IMR-90 (cell line): Measurements from ENCODE around the gene PCYT2. TPM values are rescaled to one million over a fixed set of nuclear protein-coding genes. Genes with fewer than 3 reads are reported as not detected.

Experiments
- ATAC-seq: fragments of 200-7000 bp; cut with Tn5 transposase; 2 replicates; pipeline ENCODE4 v1.9.1; 2020; ENCODE audit warnings: low read depth, mild to moderate bottlenecking, moderate library complexity
- BruUV-seq: library from RNA; stranded (reverse); fragments of 400-500 nt; replicated peaks from 2 replicates; lab custom pipeline; 2021; lab: Mats Ljungman, UMichigan
- CTCF ChIA-PET: fragments of 300-600 bp; formaldehyde crosslinking; extraction: SDS; loops from one replicate; lab custom pipeline; 2021; ENCODE audit warnings: antibody characterized with exemption; lab: Yijun Ruan, JAX
- POLR2A ChIA-PET: fragments of 300-600 bp; sonication (Branson Sonifier 250); formaldehyde crosslinking; loops from one replicate; lab custom pipeline; 2022; ENCODE audit warnings: antibody characterized with exemption; ENCODE audit not compliant: unreplicated experiment; lab: Charles Lee
- DNase-seq: peaks from one replicate; pipeline ENCODE4 v3.0.0; 2013
- H2AFZ ChIP-seq: replicated peaks from 2 replicates; pipeline ENCODE3; 2013; ENCODE audit warnings: low read length, mild to moderate bottlenecking; ENCODE audit not compliant: poor library complexity
- H2AK5ac ChIP-seq: 2 replicates; pipeline ENCODE4 v1.6.1; 2013; ENCODE audit warnings: low read depth, low read length, inconsistent platforms
- H2AK9ac ChIP-seq: replicated peaks from 2 replicates; pipeline ENCODE3; 2013; ENCODE audit warnings: mild to moderate bottlenecking, low read depth, low read length, moderate library complexity; ENCODE audit not compliant: poor library complexity
- H2BK120ac ChIP-seq: 2 replicates; pipeline ENCODE4 v1.6.1; 2013; ENCODE audit warnings: low read depth, low read length, inconsistent platforms
- H2BK15ac ChIP-seq: 3 replicates; pipeline ENCODE4 v1.6.1; 2013; ENCODE audit warnings: low read depth, low read length, inconsistent platforms
- H2BK20ac ChIP-seq: 2 replicates; pipeline ENCODE4 v1.6.1; 2013; ENCODE audit warnings: low read depth, mild to moderate bottlenecking, inconsistent platforms, low read length, moderate library complexity
- H2BK5ac ChIP-seq: 2 replicates; pipeline ENCODE4 v1.6.1; 2013; ENCODE audit warnings: mild to moderate bottlenecking, low read depth, low read length, inconsistent platforms; ENCODE audit not compliant: poor library complexity, severe bottlenecking
- H3K14ac ChIP-seq: replicated peaks from 2 replicates; pipeline ENCODE4 v1.6.1; 2013; ENCODE audit warnings: low read depth, low read length, inconsistent platforms
- H3K18ac ChIP-seq: 2 replicates; pipeline ENCODE4 v1.6.1; 2013; ENCODE audit warnings: low read depth, low read length, control low read depth
- H3K23ac ChIP-seq: 2 replicates; pipeline ENCODE4 v1.6.1; 2013; ENCODE audit warnings: low read depth, low read length, inconsistent platforms
- H3K27ac ChIP-seq: 2 replicates; pipeline ENCODE4 v1.5.1; 2013; ENCODE audit warnings: mild to moderate bottlenecking, control low read depth, low read length; ENCODE audit not compliant: insufficient read depth
- H3K27me3 ChIP-seq: 2 replicates; pipeline ENCODE4 v1.6.1; 2013; ENCODE audit warnings: low read length; ENCODE audit not compliant: control insufficient read depth, insufficient read depth
- H3K36me3 ChIP-seq: 2 replicates; pipeline ENCODE4 v1.6.1; 2013; ENCODE audit warnings: low read length, mixed read lengths; ENCODE audit not compliant: control insufficient read depth, insufficient read depth
- H3K4ac ChIP-seq: 2 replicates; pipeline ENCODE4 v1.6.1; 2013; ENCODE audit warnings: low read depth, low read length, inconsistent platforms
- H3K4me1 ChIP-seq: 2 replicates; pipeline ENCODE4 v1.6.1; 2013; ENCODE audit warnings: low read length, mixed read lengths; ENCODE audit not compliant: control insufficient read depth, insufficient read depth
- H3K4me2 ChIP-seq: 2 replicates; pipeline ENCODE4 v1.6.1; 2013; ENCODE audit warnings: low read depth, mild to moderate bottlenecking, control low read depth, low read length, moderate library complexity
- H3K4me3 ChIP-seq: 2 replicates; pipeline ENCODE4 v1.5.1; 2013; ENCODE audit warnings: low read depth, mild to moderate bottlenecking, control low read depth, low read length, moderate library complexity; ENCODE audit not compliant: insufficient read depth
- H3K56ac ChIP-seq: 2 replicates; pipeline ENCODE4 v1.6.1; 2013; ENCODE audit warnings: low read length, inconsistent platforms; ENCODE audit not compliant: insufficient read depth; ENCODE audit errors: extremely low read depth
- H3K79me1 ChIP-seq, 2 experiments: 2 replicates each; pipeline ENCODE4 v1.6.1; 2013; ENCODE audit warnings: low read length in 2 of 2, inconsistent platforms in 1 of 2, low read depth in 1 of 2
- H3K9ac ChIP-seq: 2 replicates; pipeline ENCODE4 v1.6.1; 2013; ENCODE audit warnings: low read depth, low read length, control low read depth
- H3K9me1 ChIP-seq: 2 replicates; pipeline ENCODE4 v1.6.1; 2013; ENCODE audit warnings: low read length, inconsistent platforms; ENCODE audit not compliant: insufficient read depth
- H3K9me3 ChIP-seq: 2 replicates; pipeline ENCODE4 v1.6.1; 2013; ENCODE audit warnings: low read length; ENCODE audit not compliant: control insufficient read depth, insufficient read depth
- H4K20me1 ChIP-seq: 2 replicates; pipeline ENCODE4 v1.6.1; 2013; ENCODE audit warnings: low read length, inconsistent platforms; ENCODE audit not compliant: insufficient read depth
- H4K5ac ChIP-seq: 2 replicates; pipeline ENCODE4 v1.6.1; 2013; ENCODE audit warnings: mild to moderate bottlenecking, low read depth, low read length, control low read depth
- H4K8ac ChIP-seq, 2 experiments: 2 replicates each; pipeline ENCODE4 v1.6.1; 2013; ENCODE audit warnings: low read depth in 2 of 2, low read length in 2 of 2, control low read depth in 1 of 2, inconsistent platforms in 1 of 2
- H4K91ac ChIP-seq: 2 replicates; pipeline ENCODE4 v1.6.1; 2013; ENCODE audit warnings: low read depth, low read length, inconsistent platforms; ENCODE audit not compliant: insufficient read depth
- BHLHE40 ChIP-seq: fragments of 150-350 bp; IDR thresholded peaks from 2 replicates; pipeline ENCODE4 v1.6.1; 2016; ENCODE audit warnings: mild to moderate bottlenecking, low read depth, low read length
- CEBPB ChIP-seq: IDR thresholded peaks from 2 replicates; pipeline ENCODE4 v1.6.1; 2012; ENCODE audit warnings: low read depth, low read length, improper control_type of control experiment
- CHD1 ChIP-seq: IDR thresholded peaks from 2 replicates; pipeline ENCODE4 v1.6.1; 2012; ENCODE audit warnings: low read depth, low read length, improper control_type of control experiment
- CTCF ChIP-seq: conservative IDR thresholded peaks from 2 replicates; pipeline ENCODE4 v1.5.1; 2012; ENCODE audit warnings: mild to moderate bottlenecking, low read depth, low read length, improper control_type of control experiment
- FOS ChIP-seq: fragments of 150-350 bp; IDR thresholded peaks from 2 replicates; pipeline ENCODE4 v1.6.1; 2016; ENCODE audit warnings: low read depth, low read length
- MAFK ChIP-seq: IDR thresholded peaks from 2 replicates; pipeline ENCODE4 v1.6.1; 2012; ENCODE audit warnings: low read depth, low read length, improper control_type of control experiment
- MAZ ChIP-seq: IDR thresholded peaks from 2 replicates; pipeline ENCODE4 v1.6.1; 2012; ENCODE audit warnings: low read depth, mild to moderate bottlenecking, low read length, improper control_type of control experiment, moderate library complexity, borderline replicate concordance
- MXI1 ChIP-seq: IDR thresholded peaks from 2 replicates; pipeline ENCODE4 v1.6.1; 2012; ENCODE audit warnings: low read depth, mild to moderate bottlenecking, low read length, moderate library complexity, borderline replicate concordance
- NFE2L2 ChIP-seq: fragments of 150-350 bp; IDR thresholded peaks from 2 replicates; pipeline ENCODE4 v1.6.1; 2016; ENCODE audit warnings: low read depth, mild to moderate bottlenecking, low read length
- POLR2A ChIP-seq: IDR thresholded peaks from 2 replicates; pipeline ENCODE4 v1.6.1; 2012; ENCODE audit warnings: mild to moderate bottlenecking, low read depth, low read length
- RAD21 ChIP-seq: IDR thresholded peaks from 2 replicates; pipeline ENCODE4 v1.6.1; 2012; ENCODE audit warnings: low read length, improper control_type of control experiment
- RCOR1 ChIP-seq: IDR thresholded peaks from 2 replicates; pipeline ENCODE4 v1.6.1; 2012; ENCODE audit warnings: mild to moderate bottlenecking, low read length, improper control_type of control experiment; ENCODE audit not compliant: insufficient replicate concordance
- RFX5 ChIP-seq: IDR thresholded peaks from 2 replicates; pipeline ENCODE4 v1.8.0; 2012; ENCODE audit warnings: low read depth, mild to moderate bottlenecking, low read length, moderate library complexity
- SMC3 ChIP-seq: fragments of 150-350 bp; IDR thresholded peaks from 2 replicates; pipeline ENCODE4 v1.6.1; 2016; ENCODE audit warnings: low read depth, mild to moderate bottlenecking, antibody characterized with exemption, low read length, moderate library complexity
- USF2 ChIP-seq: fragments of 150-350 bp; IDR thresholded peaks from 2 replicates; pipeline ENCODE4 v1.6.1; 2017; ENCODE audit warnings: mild to moderate bottlenecking, antibody characterized with exemption, low read length, low read depth
- WGBS, 2 experiments: methylation state at CpG; one replicate each; pipeline versions ENCODE4 v1.1.5 to v1.1.7; 2013; ENCODE audit warnings: missing lambda C conversion rate in 2 of 2; ENCODE audit not compliant: insufficient read length in 1 of 2; ENCODE audit errors: extremely low coverage in 2 of 2; 5-methylcytosine and 5-hydroxymethylcytosine counted together
- dilution Hi-C: fragments of 300-500 bp; cut with HindIII; formaldehyde crosslinking; loops from one replicate; pipeline ENCODE4 v1.14.3; 2018; ENCODE audit warnings: low sequenced_read_pairs; ENCODE audit not compliant: unreplicated experiment
- in situ Hi-C: fragments of 300-500 bp; cut with MboI; formaldehyde crosslinking; loops from 3 replicates; pipeline ENCODE4 v1.14.3; 2019; ENCODE audit warnings: low sequenced_read_pairs, inconsistent platforms, mixed read lengths
- intact Hi-C: fragments of 100-400 bp; cut with micrococcal nuclease; formaldehyde crosslinking; loops from 2 replicates; pipeline ENCODE4 v1.10.0; 2022
- polyA plus RNA-seq, 3 experiments: library from polyadenylated mRNA; depleted of rRNA; stranded (reverse); fragments of >200 nt; gene quantifications; 2 replicates each; pipeline ENCODE4 v1.2.3, GENCODE V29; 2012; ENCODE audit warnings: low replicate concordance in 1 of 3
- total RNA-seq: library from RNA; depleted of rRNA; stranded (reverse); fragments of >200 nt; gene quantifications from 2 replicates; pipeline ENCODE4 v1.2.3, GENCODE V29; 2012
- TF ChIP-seq, protein P1 (sequence below): fragments of 150-350 bp; IDR thresholded peaks from 2 replicates; pipeline ENCODE4 v1.6.1; 2016; ENCODE audit warnings: low read depth, mild to moderate bottlenecking, low read length, moderate library complexity, borderline replicate concordance

PCYT2 gene
- total and polyA plus RNA-seq, 2 of the 4 experiments (the other 2 are of a cell fraction): 37.3 to 38.5 TPM

GRCh38 chr17:81939881-81940385 is 28.7 kb upstream of the PCYT2 start:
- Histone ChIP-seq H3K4me3 (no peak overlapping the region), H3K14ac (no peak overlapping the region), H4K8ac (no peak overlapping the region), H3K27ac (no peak overlapping the region), H3K79me1 (peaks cover 9 to 20% of the 10 kb centered on the region in 2 experiments), H3K36me3 (peaks cover 4% of the 10 kb centered on the region; the same call in 1 of the 2 replicates), H2AK9ac (no peak overlapping the region), H3K23ac (no peak overlapping the region), H3K18ac (no peak overlapping the region), H3K9me1 (peaks cover under 1% of the 10 kb centered on the region), H3K4me2 (no peak overlapping the region), H3K9ac (no peak overlapping the region), H4K5ac (no peak overlapping the region), H2BK120ac (no peak overlapping the region), H2AFZ (peak overlapping the region; percentile 51), H3K27me3 (peaks cover 22% of the 10 kb centered on the region), H2BK20ac (no peak overlapping the region), H2BK15ac (no peak overlapping the region), H3K4ac (no peak overlapping the region), H4K20me1 (no peaks in the 10 kb centered on the region; the same call in 1 of the 2 replicates), H3K9me3 (no peaks in the 10 kb centered on the region), H2AK5ac (no peak overlapping the region), H3K56ac (no peak overlapping the region), H4K91ac (no peak overlapping the region), H3K4me1 (peaks cover 4% of the 10 kb centered on the region), H2BK5ac (no peak overlapping the region)
- no CpG with 5 or more reads among the region's 21 CpGs for WGBS, 2 experiments
- dilution Hi-C loops (no loop called here), intact Hi-C loops (no loop called here), in situ Hi-C loops (no loop called here)
- BruUV-seq: no TSS peak
- no peak for TF ChIP-seq SMC3
- TF ChIP-seq RCOR1: no peak
- TF ChIP-seq FOS: no peak
- no peak for TF ChIP-seq RFX5
- no peak for TF ChIP-seq CEBPB
- no peak for TF ChIP-seq NFE2L2
- TF ChIP-seq POLR2A: no peak
- TF ChIP-seq BHLHE40: no peak
- no peak for TF ChIP-seq MAFK
- TF ChIP-seq CTCF: no peak
- TF ChIP-seq, protein P1, sequence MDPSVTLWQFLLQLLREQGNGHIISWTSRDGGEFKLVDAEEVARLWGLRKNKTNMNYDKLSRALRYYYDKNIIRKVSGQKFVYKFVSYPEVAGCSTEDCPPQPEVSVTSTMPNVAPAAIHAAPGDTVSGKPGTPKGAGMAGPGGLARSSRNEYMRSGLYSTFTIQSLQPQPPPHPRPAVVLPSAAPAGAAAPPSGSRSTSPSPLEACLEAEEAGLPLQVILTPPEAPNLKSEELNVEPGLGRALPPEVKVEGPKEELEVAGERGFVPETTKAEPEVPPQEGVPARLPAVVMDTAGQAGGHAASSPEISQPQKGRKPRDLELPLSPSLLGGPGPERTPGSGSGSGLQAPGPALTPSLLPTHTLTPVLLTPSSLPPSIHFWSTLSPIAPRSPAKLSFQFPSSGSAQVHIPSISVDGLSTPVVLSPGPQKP: no peak
- TF ChIP-seq MXI1: no peak
- no peak for TF ChIP-seq CHD1
- TF ChIP-seq RAD21: no peak
- TF ChIP-seq MAZ: no peak
- TF ChIP-seq USF2: no peak
- ChIA-PET POLR2A (no interaction called here), CTCF (no interaction called here)
- DNase-seq: no peak
- ATAC-seq: no peak
